Stimulated activated CD4-positive, alpha-beta T cell treated with anti-CD3 and anti-CD28 coated beads, Interleukin-12 subunit alpha, Interleukin-12 subunit beta, amount 100 ng/mL, for 4 hours (primary cell): ENCODE data around the gene TMEM94.
"Not testable (repeated sequence)": the region's sequence is repeated elsewhere in the genome, so short reads cannot be mapped to it uniquely, and the experiment has no call there.

Experiments used
- DNase-seq: peaks from one replicate; pipeline ENCODE4 v3.0.0-alpha.2; 2020

TMEM94 gene

GRCh38 chr17:75456417-75457046, at the start of gene TMEM94:
TMEM94 (plus strand) TSS chr17:75456635; CDS start chr17:75471906, 15,271 bp downstream.
- DNase-seq, result peak; percentile 81

DNA sequence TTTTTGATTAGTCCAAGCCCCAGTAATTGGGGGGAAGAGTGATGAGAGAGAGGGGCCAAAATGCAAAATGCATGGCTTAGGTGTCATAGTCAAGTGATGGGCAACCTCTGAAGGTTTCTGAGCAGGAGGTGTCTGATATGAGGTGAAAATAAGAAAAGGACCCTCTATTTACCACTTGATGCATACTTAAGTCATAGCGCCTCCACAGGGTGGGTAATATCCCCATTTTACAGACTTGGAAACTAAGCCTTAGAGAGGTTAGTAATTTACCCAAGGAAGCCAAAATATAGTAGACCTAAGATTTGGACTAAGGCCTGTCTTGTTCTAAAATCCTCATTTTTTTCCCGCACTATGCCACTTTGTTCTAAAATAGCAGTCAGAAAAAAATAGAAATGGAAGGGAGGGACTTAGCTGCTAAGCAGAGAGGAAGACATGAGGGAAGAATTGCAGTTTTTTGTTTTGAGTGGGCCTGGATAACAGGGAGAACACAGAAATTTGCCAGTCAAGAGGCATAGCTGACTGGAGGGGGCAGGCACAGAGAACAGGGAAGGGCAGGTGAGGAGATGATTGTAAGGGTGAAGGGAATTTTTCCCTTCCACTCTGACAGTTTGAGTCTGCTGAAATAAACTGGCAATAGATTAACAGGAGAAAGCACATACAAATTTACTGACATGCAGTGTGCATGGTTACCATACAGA, 48.6 kb upstream of the TMEM94 start:
- no peak for DNase-seq

DNA sequence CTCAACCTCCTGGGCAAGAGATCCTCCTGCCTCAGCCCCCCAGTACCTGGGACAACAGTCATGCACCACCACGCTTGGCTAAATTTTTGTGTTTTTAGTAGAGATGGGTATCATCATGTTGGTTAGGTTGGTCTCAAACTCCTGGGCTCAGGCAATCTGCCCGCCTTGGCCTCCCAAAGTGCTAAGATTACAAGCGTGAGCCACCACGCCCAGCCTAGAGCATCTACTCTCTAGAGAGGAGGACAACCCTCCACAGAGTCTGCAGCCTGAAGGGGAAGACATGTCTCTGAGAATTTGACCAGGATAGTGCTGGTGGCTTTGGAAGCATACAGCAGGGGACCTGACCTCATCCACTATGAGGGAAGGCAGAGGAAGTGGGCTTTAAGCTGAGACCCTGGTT, 46.3 kb upstream of the TMEM94 start:
- DNase-seq, result no peak

- no peak for DNase-seq
Measured at GRCh38 chr17:75411328-75412067, 44.9 kb upstream of the TMEM94 start.

DNA sequence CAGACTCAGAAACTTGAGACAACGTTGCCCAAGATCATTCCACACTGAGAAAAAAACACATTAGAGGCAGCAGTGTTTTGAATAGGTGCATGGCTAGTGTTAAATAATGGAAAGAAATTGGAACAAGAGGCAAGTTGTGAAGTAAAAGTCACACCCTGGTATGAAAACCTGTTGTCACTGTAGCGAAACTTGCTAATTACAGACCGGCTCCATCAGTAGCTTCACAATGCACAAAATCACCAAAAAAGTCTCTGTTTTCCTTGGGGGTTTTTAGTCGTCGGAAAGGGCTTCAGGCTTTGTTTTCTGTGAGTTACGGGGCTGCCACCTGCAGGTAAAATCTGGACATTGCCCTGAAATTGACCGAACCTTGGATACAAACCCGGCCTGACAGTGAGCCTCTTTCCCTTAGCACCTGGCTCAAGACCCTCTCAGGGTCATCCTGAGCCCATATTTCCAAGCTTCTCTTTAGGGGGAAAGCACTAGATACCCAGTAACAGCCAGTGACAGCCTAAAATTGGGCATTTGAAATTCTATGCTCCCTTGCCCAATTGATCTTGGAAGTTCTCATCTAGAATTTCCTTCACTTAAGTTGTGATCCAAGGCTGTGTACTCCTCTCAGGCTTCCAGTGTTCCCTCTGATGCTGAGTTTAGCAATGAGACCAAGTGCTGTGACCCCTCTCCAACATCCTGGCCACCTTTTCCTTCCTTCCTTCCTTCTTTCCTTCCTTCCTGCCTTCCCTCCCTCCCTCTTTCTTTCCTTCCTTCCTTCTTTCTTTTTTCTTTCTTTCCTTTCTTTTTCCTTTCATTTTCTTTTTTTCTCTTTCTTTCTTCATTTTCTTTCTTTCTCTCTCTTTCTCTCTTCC, 43.7 kb upstream of the TMEM94 start:
- DNase-seq, result peak; percentile 58

DNA sequence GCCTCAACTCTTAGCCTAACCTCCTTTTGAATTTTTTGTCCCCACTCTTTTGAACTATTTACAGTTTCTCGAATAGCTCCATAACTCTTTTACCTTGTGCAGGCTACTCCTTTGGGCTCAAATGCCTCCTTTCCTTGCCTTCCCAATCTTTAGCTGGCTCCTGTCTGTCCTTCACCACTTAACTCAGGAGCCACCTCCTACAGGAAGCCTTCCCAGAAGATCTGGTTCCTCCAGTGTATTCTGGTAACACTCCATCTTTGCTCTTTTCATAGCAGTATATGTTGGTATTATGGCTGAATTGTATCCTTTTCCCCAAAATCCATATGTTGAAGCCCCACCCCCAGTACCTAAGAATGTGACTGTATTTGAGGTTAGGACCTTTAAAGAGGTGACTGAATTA, 41.9 kb upstream of the TMEM94 start:
- no peak for DNase-seq

DNA sequence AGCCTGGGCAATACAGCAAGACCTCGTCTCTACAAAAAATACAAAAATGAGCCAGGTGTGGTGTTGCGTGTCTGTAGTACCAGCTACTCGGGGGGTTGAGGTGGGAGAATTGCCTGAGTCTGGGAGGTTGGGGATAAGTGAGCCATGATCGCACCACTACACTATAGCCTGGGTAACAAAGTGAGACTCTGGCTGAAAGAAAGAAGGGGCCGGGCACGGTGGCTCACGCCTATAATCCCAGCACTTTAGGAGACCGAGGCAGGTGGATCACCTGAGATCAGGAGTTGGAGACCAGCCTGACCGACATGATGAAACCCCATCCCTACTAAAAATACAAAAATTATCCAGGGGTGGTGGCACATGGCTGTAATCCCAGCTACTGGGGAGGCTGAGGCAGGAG, 40.4 kb upstream of the TMEM94 start:
- DNase-seq, result no peak

DNA sequence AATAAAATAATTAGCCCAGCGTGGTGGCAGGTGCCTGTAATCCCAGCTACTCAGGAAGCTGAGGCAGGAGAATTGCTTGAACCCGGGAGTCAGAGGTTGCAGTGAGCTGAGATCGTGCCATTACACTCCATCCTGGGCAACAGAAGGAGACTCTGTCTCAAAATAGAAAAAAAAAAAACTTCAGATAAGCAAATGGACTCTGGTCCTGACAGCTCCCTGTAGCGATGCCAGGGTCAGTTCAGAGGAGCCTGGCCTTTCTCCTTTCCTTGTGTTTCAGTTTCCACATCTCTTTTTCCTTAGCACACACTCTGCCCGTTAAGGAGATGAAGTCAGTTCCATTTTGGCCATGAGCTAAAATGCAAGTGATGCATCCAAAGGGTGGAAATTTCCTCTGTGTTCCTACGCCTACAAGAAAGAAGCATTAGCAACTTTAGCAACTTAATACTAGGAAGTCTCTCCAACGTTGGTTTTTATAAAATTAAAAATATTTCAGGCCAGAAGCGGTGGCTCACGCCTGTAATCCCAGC, 39.3 kb upstream of the TMEM94 start:
- no peak for DNase-seq

- DNase-seq, result no peak
Measured at GRCh38 chr17:75418531-75418930, 37.9 kb upstream of the TMEM94 start.

- no peak for DNase-seq
Measured at GRCh38 chr17:75428543-75429469, 27.6 kb upstream of the TMEM94 start.

- no peak for DNase-seq
Measured at GRCh38 chr17:75430159-75430974, 26.1 kb upstream of the TMEM94 start.

DNA sequence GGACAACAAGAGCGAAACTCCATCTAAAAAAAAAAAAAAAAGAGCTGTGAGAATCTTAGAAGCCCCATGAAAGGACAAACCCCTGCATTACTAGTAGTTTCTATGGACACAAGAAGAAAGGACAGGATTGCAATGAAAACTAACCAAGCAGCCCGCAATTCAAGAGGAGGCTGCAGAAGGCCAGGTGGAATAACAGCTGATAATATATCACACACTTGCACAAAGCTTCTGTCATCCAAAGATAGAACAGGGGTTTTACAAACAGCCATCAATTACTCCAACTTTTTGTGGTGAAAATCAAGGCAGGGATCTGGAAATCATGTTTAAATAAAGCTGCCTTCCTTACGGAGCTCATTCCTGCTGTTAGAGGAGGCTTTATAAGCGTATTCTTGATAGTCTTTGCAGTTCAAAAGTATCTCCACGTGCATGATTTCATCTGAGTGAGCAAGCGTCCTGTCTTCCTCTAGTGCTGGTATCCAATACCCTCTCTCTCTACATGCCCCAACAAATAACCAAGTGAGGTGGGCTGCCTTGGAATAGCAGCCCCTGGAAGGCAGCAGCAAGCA, 23.1 kb upstream of the TMEM94 start:
- DNase-seq, result no peak

DNA sequence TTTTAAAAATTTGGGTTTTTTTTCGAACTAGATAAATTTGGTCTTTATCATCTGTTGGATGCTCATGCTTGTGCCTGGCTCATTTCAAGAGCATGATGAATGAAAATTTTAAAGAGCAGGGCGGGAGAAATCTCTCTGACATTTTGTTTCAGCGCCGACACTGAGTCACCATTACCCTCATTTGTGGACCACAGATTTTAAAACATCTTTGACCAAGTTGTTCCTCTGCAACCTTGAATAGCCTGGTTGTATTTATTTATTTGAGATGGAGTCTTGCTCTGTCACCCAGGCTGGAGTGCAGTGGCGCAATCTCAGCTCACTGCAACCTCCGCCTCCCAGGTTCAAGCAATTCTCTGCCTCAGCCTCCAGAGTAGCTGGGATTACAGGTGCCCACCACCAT, 22.0 kb upstream of the TMEM94 start:
- DNase-seq, result not testable (repeated sequence)

DNA sequence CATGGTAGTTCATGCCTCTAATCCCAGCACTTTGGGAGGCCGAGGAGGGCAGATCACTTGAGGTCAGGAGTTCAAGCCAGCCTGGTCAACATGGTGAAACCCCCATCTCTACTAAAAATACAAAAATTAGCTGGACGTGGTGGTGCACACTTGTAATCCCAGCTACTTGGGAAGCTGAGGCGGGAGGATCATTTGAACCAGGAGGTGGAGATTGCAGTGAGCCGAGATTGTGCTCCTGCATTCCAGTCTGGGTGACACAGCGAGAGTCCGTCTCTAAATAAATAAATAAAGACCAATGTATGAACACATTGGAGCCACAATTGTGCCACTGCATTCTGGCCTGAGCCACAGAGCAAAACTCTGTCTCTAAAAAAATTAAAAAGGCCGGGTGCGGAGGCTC, 19.0 kb upstream of the TMEM94 start:
- DNase-seq, result not testable (repeated sequence)

- DNase-seq, result no peak
Measured at GRCh38 chr17:75439287-75439686, 17.1 kb upstream of the TMEM94 start.

DNA sequence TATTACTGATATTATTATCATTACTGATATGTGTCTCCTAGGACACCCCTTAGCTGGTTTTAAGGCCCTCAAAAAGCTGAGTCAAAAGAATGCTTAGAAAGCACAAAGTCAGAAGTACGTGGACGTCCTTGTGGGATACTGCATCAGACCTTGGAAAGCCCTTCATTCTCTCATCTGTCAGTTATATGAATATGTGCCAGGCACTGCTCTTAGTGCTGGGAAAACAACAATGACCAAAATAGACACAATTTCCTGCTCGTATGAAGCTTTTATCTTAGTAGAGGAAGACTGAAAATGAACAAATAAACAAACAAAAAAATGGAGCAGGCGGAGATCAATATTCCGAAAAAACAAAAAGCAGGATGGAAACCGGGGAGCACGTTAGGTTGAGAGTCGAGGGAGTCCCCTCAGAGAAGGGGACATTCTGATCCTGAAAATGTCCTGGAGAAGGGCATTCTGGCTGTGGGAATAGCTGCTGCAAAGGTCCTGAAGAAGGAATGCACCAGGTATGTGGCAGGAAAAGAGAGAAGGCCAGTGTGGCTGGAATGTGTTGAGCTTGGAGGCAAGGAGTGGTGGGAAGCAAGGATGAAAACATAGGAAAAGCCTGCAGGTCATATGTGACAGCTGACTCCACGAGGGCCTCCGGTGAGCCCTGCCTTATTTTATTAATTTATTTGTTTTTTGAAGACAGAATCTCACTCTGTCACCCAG, 15.5 kb upstream of the TMEM94 start:
- no peak for DNase-seq

DNA sequence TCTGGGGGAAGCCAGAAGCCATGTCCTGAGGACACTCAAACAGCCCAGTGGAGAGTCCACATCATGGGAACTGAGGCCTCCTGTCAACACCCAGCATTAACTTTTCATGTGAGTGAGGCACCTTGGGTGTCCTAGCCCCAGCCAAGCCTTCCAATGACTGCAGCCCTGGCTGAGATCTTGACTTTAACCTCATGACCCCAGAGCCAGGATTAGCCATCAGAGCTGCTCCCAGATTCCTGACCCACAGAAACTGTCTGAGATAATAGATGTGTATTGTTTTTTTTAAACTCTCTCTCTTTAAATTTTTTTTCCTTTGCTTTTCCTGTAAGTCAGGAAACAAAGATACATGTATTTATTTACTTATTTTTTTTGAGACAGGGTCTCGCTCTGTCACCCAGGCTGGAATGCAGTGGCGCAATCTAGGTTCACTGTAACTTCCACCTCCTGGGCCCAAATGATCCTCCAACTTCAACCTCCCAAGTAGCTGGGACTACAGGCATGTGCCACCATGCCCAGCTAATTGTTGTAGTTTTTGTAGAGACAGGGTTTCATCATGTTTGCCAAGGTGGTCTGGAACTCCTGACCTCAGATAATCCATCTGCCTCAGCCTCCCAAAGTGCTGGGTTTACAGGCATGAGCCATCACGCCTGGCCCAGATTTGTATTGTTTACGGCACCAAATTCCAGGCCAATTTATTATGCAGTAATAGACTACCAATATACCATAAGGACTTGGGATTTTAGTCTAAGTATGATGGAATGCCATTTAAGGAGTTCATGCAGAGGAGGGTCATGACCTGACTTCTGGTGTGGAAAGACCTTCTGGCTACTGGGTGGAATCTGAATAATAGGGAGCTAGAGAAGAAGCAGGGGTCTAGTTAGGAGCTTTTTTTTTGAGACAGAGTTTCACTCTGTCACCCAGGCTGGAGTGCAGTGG, 14.0 kb upstream of the TMEM94 start:
- DNase-seq, result no peak

DNA sequence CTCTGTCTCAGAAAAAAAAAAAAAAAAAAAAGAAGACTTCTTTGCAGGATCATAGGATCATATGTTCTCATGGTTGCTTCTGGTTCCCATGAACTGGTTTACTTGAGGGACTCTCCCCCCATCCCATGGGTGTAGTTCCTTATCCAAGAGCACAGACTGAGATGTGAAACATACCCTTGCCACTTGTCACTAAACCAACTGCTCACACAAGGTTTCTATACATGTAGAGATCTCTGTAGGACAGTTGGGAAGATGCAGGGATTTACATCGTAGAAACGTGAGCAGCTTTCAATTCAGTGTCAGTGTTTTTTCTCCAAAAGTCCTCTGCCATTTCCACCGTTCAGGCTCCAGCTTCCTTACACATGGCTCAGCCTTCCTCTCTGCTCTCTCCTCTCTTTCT, 11.1 kb upstream of the TMEM94 start:
- DNase-seq, result no peak

GRCh38 chr17:75445896-75446295, 10.5 kb upstream of the TMEM94 start:
- not testable (repeated sequence) for DNase-seq
